Stimulated activated CD8-positive, alpha-beta memory T cell treated with anti-CD3 and anti-CD28 coated beads, Interleukin-4, amount 100 ng/mL, for 24 hours (primary cell): ENCODE measurements around the gene NAV2.

Source experiments
- DNase-seq: peaks from one replicate; pipeline ENCODE4 v3.0.0-alpha.2; 2020; ENCODE audit warnings: low read depth

The NAV2 gene

GRCh38 chr11:19683862-19684491 is 28.7 kb upstream of the NAV2 start:
- DNase-seq: no peak

DNA sequence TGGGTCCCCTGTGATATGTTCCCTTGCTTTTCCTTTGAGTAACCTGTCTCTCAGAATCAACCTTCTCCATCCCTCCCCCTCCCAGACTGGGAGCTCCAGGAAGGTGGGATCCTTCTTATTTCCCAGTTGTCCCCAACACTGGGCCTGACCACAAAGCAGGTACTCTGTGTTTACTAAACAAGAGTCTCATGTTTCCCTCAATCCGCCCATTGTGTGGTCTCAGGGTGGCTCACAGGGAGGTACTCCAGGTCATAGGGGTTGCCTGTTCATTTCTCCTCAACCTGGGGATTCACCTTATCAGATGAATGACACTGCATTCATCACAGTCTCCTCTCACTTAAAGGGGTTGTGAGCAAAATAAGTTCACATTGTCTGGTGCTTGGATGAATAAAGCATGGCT is 26.4 kb upstream of the NAV2 start:
- DNase-seq: no peak

DNA sequence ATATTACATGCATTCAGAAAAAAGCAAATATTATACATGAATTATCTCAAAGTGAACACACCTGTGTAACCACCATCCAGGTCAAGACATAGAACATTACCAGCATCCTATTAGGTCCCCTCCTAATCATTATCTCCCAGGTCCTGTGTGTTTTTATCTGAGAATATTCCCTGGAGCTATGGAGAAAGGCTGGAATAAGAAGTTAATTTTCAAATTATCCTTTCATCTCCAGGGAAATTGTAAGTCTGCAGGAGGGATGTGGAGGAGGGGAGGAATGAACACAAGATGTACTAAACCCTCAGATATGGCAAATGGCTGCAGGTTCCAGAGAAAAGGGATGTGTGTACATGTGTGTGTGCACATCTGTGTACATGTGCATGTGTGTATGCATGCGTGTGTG is 25.2 kb upstream of the NAV2 start:
- DNase-seq: no peak

DNA sequence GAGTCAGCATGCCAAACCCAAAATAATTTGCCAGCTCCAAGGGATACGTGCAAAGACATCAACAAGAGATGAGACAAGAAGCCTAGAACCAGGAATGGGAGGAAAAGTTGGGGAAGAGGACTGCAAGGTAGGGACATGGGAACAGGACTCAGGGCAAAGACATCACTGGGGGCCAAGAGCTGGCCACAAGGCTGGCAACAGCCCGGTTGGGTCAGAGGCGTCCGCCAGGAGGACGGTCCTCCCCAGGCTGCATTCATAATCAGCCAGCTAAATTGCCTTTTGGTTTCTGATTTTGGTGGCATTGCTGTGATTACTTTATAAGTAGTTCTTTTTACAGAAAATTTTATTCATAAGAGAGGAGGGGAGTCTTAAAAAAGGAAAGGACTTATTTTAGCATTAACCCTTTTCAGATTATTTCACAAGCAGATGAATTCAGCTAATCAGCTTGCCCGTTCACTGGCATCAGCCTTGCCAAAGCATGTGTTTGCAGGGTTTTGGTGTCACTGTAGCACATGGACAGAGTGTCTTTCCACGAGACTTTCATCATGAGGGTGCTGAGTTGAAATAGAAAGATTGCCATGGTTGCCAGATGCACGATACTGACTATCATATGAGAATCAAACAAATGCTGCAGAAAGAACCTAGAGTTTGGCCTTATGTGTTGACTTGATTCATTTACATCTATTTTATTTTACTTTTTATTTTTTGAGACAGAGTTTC is 23.2 kb upstream of the NAV2 start:
- no peak for DNase-seq

- DNase-seq: no peak
These were observed 21.8 kb upstream of the NAV2 start for GRCh38 chr11:19690885-19691284.

- DNase-seq: no peak
These were observed 20.7 kb upstream of the NAV2 start for GRCh38 chr11:19691815-19692500.

GRCh38 chr11:19693146-19693545 is 19.5 kb upstream of the NAV2 start:
- DNase-seq: no peak

- no peak for DNase-seq
These were observed 17.8 kb upstream of the NAV2 start for GRCh38 chr11:19694796-19695345.

DNA sequence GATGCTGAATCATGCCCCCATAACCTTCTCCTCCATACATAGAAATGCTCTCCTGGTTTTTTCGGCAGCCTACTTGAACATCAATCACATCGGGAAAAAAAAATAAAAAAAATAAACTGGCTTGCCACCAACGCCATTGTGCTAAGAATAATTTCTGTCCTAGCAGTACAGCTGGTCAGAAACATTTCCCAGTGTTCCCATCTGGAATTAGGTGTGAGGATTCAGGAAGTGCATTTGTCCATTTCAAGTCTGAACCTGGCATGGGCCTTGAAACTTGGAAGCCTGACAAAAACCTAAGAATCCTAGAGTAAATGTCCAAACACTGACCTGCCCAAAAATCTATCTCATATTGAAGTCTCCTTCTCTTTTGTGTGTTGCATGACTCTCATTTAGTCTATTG is 16.6 kb upstream of the NAV2 start:
- DNase-seq: no peak

DNA sequence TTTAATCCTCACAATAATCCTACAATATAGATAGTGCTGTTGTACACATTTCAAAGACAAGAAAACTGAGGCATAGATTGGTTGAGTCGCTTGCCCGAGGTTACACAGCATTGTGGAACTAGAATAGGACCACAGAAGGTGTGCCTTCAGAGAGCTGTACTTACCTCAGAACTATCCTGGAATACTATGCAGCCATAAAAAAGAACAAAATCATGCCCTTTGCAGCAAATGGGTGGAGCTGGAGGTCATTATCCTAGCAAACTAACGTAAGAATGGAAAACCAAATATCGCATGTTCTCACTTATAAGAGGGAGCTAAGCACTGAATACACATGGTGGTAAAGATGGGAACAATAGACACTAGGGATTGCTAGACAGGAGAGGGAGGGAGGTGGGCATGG is 15.7 kb upstream of the NAV2 start:
- DNase-seq: no peak

DNA sequence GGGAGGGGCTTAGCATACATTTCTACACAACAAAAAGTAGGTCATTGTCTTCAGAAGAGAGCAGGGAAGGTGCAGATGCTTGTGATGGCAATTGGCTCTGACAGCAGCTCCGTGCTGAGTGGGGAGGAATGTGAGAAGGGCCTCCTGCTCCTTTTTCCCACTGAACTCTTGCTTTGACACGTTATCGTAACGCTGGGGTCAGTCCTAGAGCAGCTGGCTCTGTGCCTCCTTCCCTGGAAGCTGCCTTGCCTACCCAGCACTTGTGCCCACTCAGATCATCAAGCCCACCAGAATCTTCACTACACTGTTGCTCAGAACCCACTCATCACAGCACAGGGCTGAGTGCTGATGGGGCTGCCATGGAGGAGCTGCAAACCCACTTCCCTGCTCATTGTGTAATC is 14.9 kb upstream of the NAV2 start:
- no peak for DNase-seq

DNA sequence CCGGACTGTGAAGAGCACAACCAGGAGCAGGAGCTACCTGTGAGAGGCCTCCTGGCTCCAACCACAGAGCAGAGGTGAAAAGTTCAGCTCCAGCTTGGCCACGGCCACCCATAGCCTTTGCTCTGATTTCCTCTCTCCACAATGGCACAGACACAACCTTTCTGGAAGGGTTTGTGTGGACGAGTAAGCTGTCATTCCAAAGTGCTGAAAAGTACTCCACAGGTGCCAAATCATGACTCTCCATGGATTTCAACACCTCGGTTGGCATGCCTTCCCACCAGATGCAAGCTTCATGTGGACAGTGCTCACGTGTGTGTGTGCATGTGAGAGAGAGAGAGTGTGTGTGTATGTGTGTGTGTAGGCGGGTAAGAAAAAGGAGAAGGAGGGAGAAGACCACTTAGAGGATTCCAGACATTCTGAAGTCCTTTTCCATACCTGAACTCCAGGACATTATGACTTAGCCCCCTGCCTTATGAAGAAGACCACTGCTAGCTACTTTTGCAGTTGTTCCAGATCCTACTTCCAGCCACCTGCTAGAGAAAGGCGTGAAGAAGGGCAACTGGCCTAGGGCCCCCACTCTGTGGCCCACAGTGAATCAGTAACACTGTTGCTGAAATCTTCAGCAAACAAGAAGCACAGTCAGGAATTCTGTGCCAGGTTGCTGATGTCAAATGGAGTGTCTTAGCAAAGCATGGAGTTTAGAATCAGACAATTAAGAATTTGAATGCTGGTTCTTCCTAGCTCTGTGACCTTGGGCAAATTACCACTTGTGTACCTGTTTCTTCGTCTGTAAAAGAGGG is 13.9 kb upstream of the NAV2 start:
- no peak for DNase-seq

- DNase-seq: no peak
These were observed 11.2 kb upstream of the NAV2 start for GRCh38 chr11:19701421-19701820.

DNA sequence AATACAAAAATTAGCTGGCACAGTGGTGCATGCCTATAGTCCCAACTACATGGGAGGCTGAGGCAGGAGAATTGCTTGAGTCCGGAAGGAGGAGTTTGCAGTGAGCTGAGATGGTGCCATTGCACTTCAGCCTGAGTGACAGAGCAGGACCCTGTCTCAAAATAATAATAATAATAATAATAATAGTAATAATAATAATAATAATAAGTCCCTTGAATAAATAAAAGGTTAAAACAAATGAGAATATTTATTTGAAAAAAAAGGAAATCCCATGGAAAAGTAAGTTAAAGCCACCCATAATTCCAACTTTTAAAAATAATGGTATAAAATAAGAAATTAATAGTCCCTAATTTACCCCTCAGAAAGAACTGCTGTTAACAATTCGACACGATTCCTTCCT is 10.0 kb upstream of the NAV2 start:
- no peak for DNase-seq

GRCh38 chr11:19703211-19703610 is 9.4 kb upstream of the NAV2 start:
- DNase-seq: no peak

- no peak for DNase-seq
These were observed 8.4 kb upstream of the NAV2 start for GRCh38 chr11:19704213-19704612.

DNA sequence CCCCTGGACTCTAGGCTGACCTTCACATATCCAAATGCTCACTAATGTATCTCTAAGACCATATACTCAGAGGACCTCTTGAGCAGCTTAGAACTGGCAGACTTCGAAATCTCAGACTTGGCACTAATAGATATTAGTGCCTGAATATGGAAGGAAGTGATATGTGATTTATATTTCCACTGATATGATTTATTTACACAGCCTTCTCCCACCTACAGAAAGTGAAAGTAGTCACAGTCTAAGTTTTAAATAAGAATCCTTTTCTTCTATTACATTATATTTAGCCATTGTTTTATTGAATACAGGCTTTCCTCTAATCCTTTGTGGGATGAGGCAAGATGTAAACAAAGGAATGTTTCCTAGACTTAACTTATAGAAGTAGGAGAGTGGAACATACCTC is 6.7 kb upstream of the NAV2 start:
- DNase-seq: no peak

DNA sequence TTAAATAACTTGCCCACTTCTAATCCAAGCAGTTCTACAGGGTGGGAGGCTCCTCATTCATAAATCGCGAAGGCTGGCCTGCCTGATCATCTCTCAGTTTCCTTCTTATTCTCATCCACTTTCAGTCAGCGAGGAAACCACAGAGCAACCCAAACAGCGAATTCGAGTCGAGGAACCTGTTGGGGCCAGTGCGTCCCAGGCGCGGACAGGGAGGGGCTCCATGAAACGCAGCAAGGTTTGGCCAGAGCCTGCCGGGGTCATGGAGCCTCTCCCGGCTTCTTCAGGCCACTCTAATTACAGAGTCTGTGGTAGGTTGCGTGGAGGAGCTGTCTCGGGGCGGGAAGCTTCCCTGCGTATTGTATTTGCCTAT is 741 bp upstream of the NAV2 start:
- DNase-seq: no peak

DNA sequence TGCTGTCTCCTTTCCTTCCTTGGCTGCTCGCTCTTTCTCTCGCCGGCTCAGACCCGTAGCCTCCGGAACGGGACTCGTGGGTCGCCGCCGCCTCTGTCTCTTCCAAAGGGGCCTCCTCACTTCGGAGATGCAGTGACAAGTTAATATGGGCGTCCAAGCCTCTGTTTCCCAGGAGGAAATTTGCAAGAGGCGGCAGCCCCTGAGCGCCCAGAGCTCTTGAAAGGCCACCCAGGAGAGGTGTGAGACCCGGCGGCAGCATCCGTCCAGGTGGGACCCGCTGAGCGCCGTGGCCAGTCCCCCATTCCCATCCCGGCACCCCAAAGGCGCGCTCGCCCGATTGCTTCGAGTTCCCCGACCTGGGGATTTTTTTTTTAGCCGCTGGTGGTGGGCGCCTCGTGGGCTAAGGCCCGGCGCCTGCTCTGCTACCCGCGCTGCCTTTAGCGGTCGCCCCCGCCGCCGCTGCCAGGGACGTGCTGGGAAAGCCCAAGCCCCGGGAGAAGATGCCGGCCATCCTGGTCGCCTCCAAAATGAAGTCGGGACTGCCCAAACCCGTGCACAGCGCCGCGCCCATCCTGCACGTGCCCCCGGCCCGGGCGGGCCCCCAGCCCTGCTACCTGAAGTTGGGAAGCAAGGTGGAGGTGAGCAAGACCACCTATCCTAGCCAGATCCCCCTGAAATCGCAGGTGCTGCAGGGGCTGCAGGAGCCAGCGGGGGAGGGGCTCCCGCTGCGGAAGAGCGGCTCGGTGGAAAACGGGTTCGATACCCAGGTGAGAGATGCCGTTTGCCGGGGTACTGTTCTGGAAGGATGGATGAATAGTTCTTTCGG is 772 bp downstream of the NAV2 start:
- no peak for DNase-seq

DNA sequence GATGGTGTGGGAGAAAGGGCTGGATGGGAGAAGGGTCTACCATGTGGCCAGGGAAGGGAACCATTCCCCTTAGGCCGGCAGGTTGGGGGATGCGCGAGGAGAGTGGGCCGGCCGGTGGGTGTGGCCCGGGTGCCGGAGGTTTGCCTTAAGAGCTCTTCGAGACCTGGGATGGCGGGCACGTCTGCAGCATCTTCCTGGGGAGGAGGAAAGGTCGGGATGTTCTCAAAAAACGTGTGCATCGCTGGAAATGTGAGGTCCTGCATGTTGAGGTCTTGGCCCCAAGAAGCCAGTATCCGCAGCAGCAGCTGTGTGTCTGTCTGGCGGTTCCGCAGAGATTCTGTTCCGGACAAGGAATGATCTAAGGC is 1.4 kb downstream of the NAV2 start:
- no peak for DNase-seq
